IMR-90 (cell line): ENCODE data around the gene RPTOR.

Source experiments
- CTCF ChIP-seq: conservative IDR thresholded peaks from 2 replicates; pipeline ENCODE4 v1.5.1; 2012; ENCODE audit warnings: mild to moderate bottlenecking, low read depth, low read length, improper control_type of control experiment
- ELK1 ChIP-seq: fragments of 150-350 bp; IDR thresholded peaks from 2 replicates; pipeline ENCODE4 v1.6.1; 2016; ENCODE audit warnings: low read depth, mild to moderate bottlenecking, low read length, moderate library complexity, borderline replicate concordance
- FOS ChIP-seq: fragments of 150-350 bp; IDR thresholded peaks from 2 replicates; pipeline ENCODE4 v1.6.1; 2016; ENCODE audit warnings: low read depth, low read length
- MAFK ChIP-seq: IDR thresholded peaks from 2 replicates; pipeline ENCODE4 v1.6.1; 2012; ENCODE audit warnings: low read depth, low read length, improper control_type of control experiment
- MAZ ChIP-seq: IDR thresholded peaks from 2 replicates; pipeline ENCODE4 v1.6.1; 2012; ENCODE audit warnings: low read depth, mild to moderate bottlenecking, low read length, improper control_type of control experiment, moderate library complexity, borderline replicate concordance
- MXI1 ChIP-seq: IDR thresholded peaks from 2 replicates; pipeline ENCODE4 v1.6.1; 2012; ENCODE audit warnings: low read depth, mild to moderate bottlenecking, low read length, moderate library complexity, borderline replicate concordance
- POLR2A ChIP-seq: IDR thresholded peaks from 2 replicates; pipeline ENCODE4 v1.6.1; 2012; ENCODE audit warnings: mild to moderate bottlenecking, low read depth, low read length
- RAD21 ChIP-seq: IDR thresholded peaks from 2 replicates; pipeline ENCODE4 v1.6.1; 2012; ENCODE audit warnings: low read length, improper control_type of control experiment

GRCh38 chr17:80989586-80989913 is 444.9 kb downstream of the RPTOR start:
- no peak for TF ChIP-seq FOS
- no peak for TF ChIP-seq POLR2A
- TF ChIP-seq MAZ, result no peak
- no peak for TF ChIP-seq RAD21
- no peak for TF ChIP-seq ELK1
- TF ChIP-seq CTCF, result no peak
- TF ChIP-seq MAFK, result no peak
- no peak for TF ChIP-seq MXI1
